Measurements from ENCODE around the gene PAK1.

GRCh38 chr11:77379934-77380333, 94.0 kb downstream of the PAK1 start:
- TF ChIP-seq CTCF (IDR thresholded peaks at IDR 0.05; ENCODE audit: low read length) (no peak), EZH2 (IDR thresholded peaks at IDR 0.05; ENCODE audit: borderline replicate concordance, low read length) (no peak)
